GM19099 (cell line): ENCODE measurements around the gene HHLA2.

Experiments
- POLR2A ChIP-seq: IDR thresholded peaks from 3 replicates; pipeline ENCODE4 v1.6.1; 2011; ENCODE audit warnings: low read depth; ENCODE audit not compliant: insufficient read length; ENCODE audit errors: extremely low read depth

Gene HHLA2

GRCh38 chr3:108416111-108416869 is 119.9 kb downstream of the HHLA2 start:
- TF ChIP-seq POLR2A = no peak

DNA sequence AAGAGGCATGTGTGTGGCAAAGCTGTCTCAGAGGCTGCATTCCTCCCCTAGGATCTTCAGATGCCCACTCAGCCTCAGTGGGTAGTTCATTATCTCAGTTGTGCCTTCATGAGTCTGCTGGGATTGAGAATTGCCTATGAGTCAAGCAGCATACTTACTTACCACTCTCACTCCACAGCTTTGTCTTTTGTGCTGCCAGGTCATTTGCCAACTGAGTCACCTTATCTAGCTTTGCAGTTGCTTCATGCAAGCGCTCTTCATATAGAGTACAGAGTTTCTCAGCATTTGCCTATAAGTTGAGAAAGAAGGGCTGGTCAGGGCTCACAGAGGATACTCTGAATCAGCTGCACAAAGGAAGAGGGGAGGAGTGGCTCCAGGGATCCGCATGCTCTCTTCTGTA is 124.6 kb downstream of the HHLA2 start:
- TF ChIP-seq POLR2A = no peak
